Immature natural killer cell (primary cell): Measurements from ENCODE around the gene DPP6. TPM values are rescaled to one million over a fixed set of nuclear protein-coding genes. Genes with fewer than 3 reads are reported as not detected.

Source experiments
- DNase-seq, 3 donors: peaks; one replicate each; pipeline ENCODE4 v3.0.0; 2022; ENCODE audit warnings: mixed read lengths in 1 of 3
- H3K27ac Mint-ChIP-seq, 6 donors: one replicate each; pipeline ENCODE4 v1.8.0; 2020; ENCODE audit warnings: mixed read lengths in 6 of 6, mild to moderate bottlenecking in 5 of 6, inconsistent platforms in 4 of 6, moderate library complexity in 3 of 6
- H3K27me3 Mint-ChIP-seq, 3 donors: one replicate each; pipeline ENCODE4 v1.8.0; 2020 to 2021; ENCODE audit warnings: low read depth in 3 of 3, mild to moderate bottlenecking in 3 of 3, mixed read lengths in 3 of 3, moderate library complexity in 3 of 3, inconsistent platforms in 1 of 3
- H3K36me3 Mint-ChIP-seq, 3 donors: one replicate each; pipeline ENCODE4 v1.8.0; 2020; ENCODE audit warnings: mixed read lengths in 3 of 3, inconsistent platforms in 2 of 3, mild to moderate bottlenecking in 2 of 3
- H3K4me1 Mint-ChIP-seq, 2 donors: one replicate each; pipeline ENCODE4 v1.8.0; 2020; ENCODE audit warnings: inconsistent platforms in 2 of 2, mild to moderate bottlenecking in 2 of 2, mixed read lengths in 2 of 2, moderate library complexity in 1 of 2
- H3K4me3 Mint-ChIP-seq, 5 donors: one replicate each; pipeline ENCODE4 v1.8.0; 2020; ENCODE audit warnings: mild to moderate bottlenecking in 5 of 5, mixed read lengths in 5 of 5, inconsistent platforms in 3 of 5, moderate library complexity in 3 of 5
- H3K9me3 Mint-ChIP-seq, 6 donors: one replicate each; pipeline ENCODE4 v1.8.0; 2020; ENCODE audit warnings: mild to moderate bottlenecking in 6 of 6, mixed read lengths in 6 of 6, inconsistent platforms in 4 of 6, moderate library complexity in 3 of 6
- polyA plus RNA-seq, 3 donors: library from polyadenylated mRNA; unstranded; fragments of 300-500 nt; fragmentation: Illumina TruSeq; gene quantifications; one replicate each; pipeline ENCODE4 v1.2.3, GENCODE V29; 2021

DPP6 gene
- polyA plus RNA-seq, 3 donors from 2014 or later = not detected

- Mint-ChIP-seq H3K27ac (no peak overlapping the region), H3K9me3 (peaks cover 3 to 39% (median 8%) of the 10 kb centered on the region in 6 donors), H3K27me3 (peaks cover 0 to 1% (median 0%) of the 10 kb centered on the region in 3 donors), H3K4me1 (no peaks in the 10 kb centered on the region), H3K4me3 (no peak overlapping the region), H3K36me3 (peaks cover 0 to 4% (median 0%) of the 10 kb centered on the region in 3 donors)
- no peak for DNase-seq
These were observed 143.1 kb downstream of the DPP6 start for GRCh38 chr7:154195266-154195665.

- H3K27me3 Mint-ChIP-seq = peaks cover 0 to 1% (median 0%) of the 10 kb centered on the region in 3 donors
- H3K27ac Mint-ChIP-seq = no peak overlapping the region
- H3K36me3 Mint-ChIP-seq = peaks cover 0 to 4% (median 0%) of the 10 kb centered on the region in 3 donors
- H3K9me3 Mint-ChIP-seq = peaks cover 3 to 29% (median 9%) of the 10 kb centered on the region in 6 donors
- DNase-seq = no peak
- H3K4me1 Mint-ChIP-seq = no peaks in the 10 kb centered on the region
- H3K4me3 Mint-ChIP-seq = no peak overlapping the region
These were observed 146.3 kb downstream of the DPP6 start for GRCh38 chr7:154198481-154198880.

DNA sequence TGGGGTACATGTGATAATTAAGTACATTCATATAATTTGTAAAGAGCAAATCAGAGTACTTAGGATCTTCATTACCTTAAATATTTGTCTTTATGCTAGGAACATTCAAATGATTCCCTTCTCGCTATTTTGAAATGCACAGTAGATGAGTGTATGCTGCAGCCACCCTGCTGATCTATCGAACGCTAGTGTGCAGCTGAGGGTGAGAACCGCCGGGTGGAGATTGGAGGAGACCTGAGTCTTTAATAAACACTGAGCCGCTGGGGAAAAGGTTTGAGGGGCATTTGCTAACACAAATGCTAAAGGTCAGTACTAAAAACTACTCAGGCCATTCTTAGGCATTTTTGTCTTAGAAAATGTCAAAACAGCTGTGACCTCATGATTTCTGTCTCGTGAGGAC is 148.0 kb downstream of the DPP6 start:
- H3K4me3 Mint-ChIP-seq = no peak overlapping the region
- peaks cover 3 to 37% (median 14%) of the 10 kb centered on the region in 6 donors for H3K9me3 Mint-ChIP-seq
- no peak overlapping the region for H3K27ac Mint-ChIP-seq
- H3K36me3 Mint-ChIP-seq = peaks cover 0 to 4% (median 0%) of the 10 kb centered on the region in 3 donors
- peaks cover 0 to 2% (median 1%) of the 10 kb centered on the region in 3 donors for H3K27me3 Mint-ChIP-seq
- no peak for DNase-seq
- no peaks in the 10 kb centered on the region for H3K4me1 Mint-ChIP-seq

GRCh38 chr7:154202002-154202401 is 149.8 kb downstream of the DPP6 start:
- Mint-ChIP-seq H3K4me1 (no peaks in the 10 kb centered on the region), H3K4me3 (no peak overlapping the region), H3K27me3 (peaks cover 0 to 4% (median 3%) of the 10 kb centered on the region in 3 donors), H3K9me3 (peaks cover 0 to 42% (median 17%) of the 10 kb centered on the region in 6 donors), H3K36me3 (no peaks in the 10 kb centered on the region), H3K27ac (no peak overlapping the region)
- DNase-seq = no peak

GRCh38 chr7:154204046-154204445 is 151.8 kb downstream of the DPP6 start:
- H3K9me3 Mint-ChIP-seq = peaks cover 4 to 45% (median 15%) of the 10 kb centered on the region in 6 donors
- no peaks in the 10 kb centered on the region for H3K4me1 Mint-ChIP-seq
- no peaks in the 10 kb centered on the region for H3K36me3 Mint-ChIP-seq
- peaks cover 0 to 4% (median 2%) of the 10 kb centered on the region in 3 donors for H3K27me3 Mint-ChIP-seq
- H3K27ac Mint-ChIP-seq = no peak overlapping the region
- H3K4me3 Mint-ChIP-seq = no peak overlapping the region
- DNase-seq = no peak

DNA sequence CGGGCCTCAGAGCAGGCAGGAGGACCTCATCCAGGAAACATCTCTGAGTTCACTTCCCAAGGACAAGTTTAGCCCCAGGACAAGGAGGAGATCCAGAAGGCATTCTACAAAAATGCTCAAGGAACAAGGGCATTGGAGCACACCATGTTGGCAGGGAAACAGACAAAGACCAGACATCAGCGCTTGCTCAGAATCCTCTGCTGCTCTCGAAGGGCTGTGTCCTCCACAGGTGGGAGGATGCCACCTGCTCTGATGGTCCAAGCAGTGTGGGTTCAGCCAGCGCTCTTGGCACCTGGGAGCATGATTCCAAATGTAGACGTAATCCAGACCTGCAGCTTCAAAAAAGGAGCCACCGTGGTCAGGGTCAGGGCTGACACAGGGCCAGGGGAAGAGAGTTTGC is 160.7 kb downstream of the DPP6 start:
- peaks cover 3 to 38% (median 14%) of the 10 kb centered on the region in 6 donors for H3K9me3 Mint-ChIP-seq
- DNase-seq = no peak
- H3K4me1 Mint-ChIP-seq = no peaks in the 10 kb centered on the region
- H3K27ac Mint-ChIP-seq = no peak overlapping the region
- H3K4me3 Mint-ChIP-seq = no peak overlapping the region
- H3K27me3 Mint-ChIP-seq = peaks cover 0 to 2% (median 2%) of the 10 kb centered on the region in 3 donors
- no peaks in the 10 kb centered on the region for H3K36me3 Mint-ChIP-seq

DNA sequence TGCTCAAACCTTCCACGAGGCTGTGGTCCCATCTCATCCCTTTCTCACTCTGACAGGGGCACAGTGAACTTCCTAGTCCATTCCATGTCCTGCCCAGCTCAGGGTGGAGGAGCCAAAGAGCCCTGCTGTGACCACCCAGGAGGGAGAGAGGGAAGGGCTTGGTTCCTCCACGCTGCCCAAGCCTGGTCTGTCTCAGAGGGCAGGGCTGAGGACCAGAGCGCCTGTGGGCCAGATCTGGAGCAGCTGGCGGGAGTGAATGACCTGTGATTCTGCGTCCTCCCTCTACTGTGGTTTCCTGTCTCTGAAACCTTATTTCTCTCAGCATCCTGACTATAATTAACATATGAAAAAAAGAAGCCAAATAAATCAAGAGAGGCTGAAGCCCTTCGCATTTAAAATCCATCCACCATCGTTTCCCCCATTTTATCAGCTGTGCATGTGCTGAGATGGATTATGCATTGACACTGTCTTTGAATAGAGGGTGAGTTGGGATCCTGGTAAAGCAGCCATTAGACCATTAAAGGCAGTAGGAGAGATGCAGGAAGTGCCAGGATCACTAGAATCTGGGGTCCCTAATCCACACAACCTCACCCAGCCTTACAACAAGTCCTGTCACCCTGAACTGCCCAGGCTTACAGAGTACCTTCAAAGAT is 165.6 kb downstream of the DPP6 start:
- peaks cover 0 to 46% (median 11%) of the 10 kb centered on the region in 6 donors for H3K9me3 Mint-ChIP-seq
- no peak overlapping the region for H3K4me3 Mint-ChIP-seq
- H3K27me3 Mint-ChIP-seq = peaks cover 0 to 2% (median 0%) of the 10 kb centered on the region in 3 donors
- no peaks in the 10 kb centered on the region for H3K36me3 Mint-ChIP-seq
- no peak overlapping the region for H3K27ac Mint-ChIP-seq
- no peak for DNase-seq
- H3K4me1 Mint-ChIP-seq = no peaks in the 10 kb centered on the region

GRCh38 chr7:154231732-154232131 is 179.5 kb downstream of the DPP6 start:
- no peak overlapping the region for H3K27ac Mint-ChIP-seq
- H3K4me1 Mint-ChIP-seq = no peaks in the 10 kb centered on the region
- peaks cover 0 to 4% (median 0%) of the 10 kb centered on the region in 3 donors for H3K36me3 Mint-ChIP-seq
- DNase-seq = no peak
- H3K27me3 Mint-ChIP-seq = peaks cover 0 to 2% (median 0%) of the 10 kb centered on the region in 3 donors
- peaks cover 4 to 45% (median 16%) of the 10 kb centered on the region in 6 donors for H3K9me3 Mint-ChIP-seq
- H3K4me3 Mint-ChIP-seq = no peak overlapping the region

DNA sequence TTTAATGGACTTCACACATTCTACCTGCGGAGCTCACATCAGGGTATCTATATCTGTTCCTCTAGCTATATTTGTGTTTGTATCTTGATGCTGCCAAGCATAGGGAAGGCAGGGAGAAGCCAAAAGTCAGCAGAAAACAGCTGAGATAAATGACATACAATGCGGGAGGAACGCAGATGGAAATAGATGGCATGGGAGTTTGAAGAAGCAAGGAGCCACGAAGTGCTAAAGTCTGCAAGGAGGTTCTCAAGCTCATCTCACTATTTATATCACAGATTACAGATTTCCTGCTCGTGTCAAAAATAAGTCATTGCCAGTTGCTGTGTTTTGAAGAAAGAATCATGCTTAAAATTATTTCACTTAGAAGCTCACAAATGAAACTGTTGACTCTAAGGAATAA is 180.5 kb downstream of the DPP6 start:
- DNase-seq = no peak
- H3K36me3 Mint-ChIP-seq = peaks cover 0 to 4% (median 3%) of the 10 kb centered on the region in 3 donors
- H3K9me3 Mint-ChIP-seq = peaks cover 4 to 44% (median 19%) of the 10 kb centered on the region in 6 donors
- no peaks in the 10 kb centered on the region for H3K4me1 Mint-ChIP-seq
- H3K4me3 Mint-ChIP-seq = no peak overlapping the region
- no peak overlapping the region for H3K27ac Mint-ChIP-seq
- H3K27me3 Mint-ChIP-seq = peaks cover 0 to 2% (median 0%) of the 10 kb centered on the region in 3 donors

- peaks cover 0 to 3% (median 0%) of the 10 kb centered on the region in 3 donors for H3K36me3 Mint-ChIP-seq
- H3K9me3 Mint-ChIP-seq = peaks cover 14 to 51% (median 22%) of the 10 kb centered on the region in 6 donors
- no peak for DNase-seq
- no peak overlapping the region for H3K27ac Mint-ChIP-seq
- H3K4me3 Mint-ChIP-seq = no peak overlapping the region
- H3K4me1 Mint-ChIP-seq = no peaks in the 10 kb centered on the region
- H3K27me3 Mint-ChIP-seq = no peaks in the 10 kb centered on the region
These were observed 189.8 kb downstream of the DPP6 start for GRCh38 chr7:154241988-154242387.

DNA sequence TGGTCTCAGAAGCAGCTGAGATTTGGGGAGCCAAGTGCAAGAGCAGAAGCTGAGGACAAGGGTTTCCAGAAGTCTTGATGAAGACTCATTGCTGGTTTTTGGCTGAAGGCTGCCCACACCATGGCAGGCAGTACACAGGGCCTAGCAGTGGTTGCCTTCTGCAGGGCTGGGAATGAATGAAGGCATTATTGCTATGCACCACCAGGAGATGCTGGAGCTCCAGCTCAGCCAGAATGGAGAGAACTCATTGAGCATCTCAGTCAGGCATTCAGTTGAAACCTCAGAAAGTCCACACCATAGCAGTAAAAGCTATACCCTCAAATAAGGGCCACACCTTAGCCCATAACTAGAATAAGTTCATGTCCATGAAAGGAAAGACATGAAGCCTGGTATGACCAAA is 190.5 kb downstream of the DPP6 start:
- Mint-ChIP-seq H3K9me3 (peaks cover 16 to 51% (median 20%) of the 10 kb centered on the region in 6 donors), H3K36me3 (no peaks in the 10 kb centered on the region), H3K4me1 (no peaks in the 10 kb centered on the region), H3K27ac (no peak overlapping the region), H3K27me3 (no peaks in the 10 kb centered on the region), H3K4me3 (no peak overlapping the region)
- DNase-seq = no peak

- no peaks in the 10 kb centered on the region for H3K4me1 Mint-ChIP-seq
- DNase-seq = no peak
- H3K36me3 Mint-ChIP-seq = no peaks in the 10 kb centered on the region
- H3K27ac Mint-ChIP-seq = no peak overlapping the region
- H3K9me3 Mint-ChIP-seq = peaks cover under 1 to 45% (median 8%) of the 10 kb centered on the region in 6 donors
- no peak overlapping the region for H3K4me3 Mint-ChIP-seq
- H3K27me3 Mint-ChIP-seq = no peaks in the 10 kb centered on the region
These were observed 199.8 kb downstream of the DPP6 start for GRCh38 chr7:154252046-154252445.

DNA sequence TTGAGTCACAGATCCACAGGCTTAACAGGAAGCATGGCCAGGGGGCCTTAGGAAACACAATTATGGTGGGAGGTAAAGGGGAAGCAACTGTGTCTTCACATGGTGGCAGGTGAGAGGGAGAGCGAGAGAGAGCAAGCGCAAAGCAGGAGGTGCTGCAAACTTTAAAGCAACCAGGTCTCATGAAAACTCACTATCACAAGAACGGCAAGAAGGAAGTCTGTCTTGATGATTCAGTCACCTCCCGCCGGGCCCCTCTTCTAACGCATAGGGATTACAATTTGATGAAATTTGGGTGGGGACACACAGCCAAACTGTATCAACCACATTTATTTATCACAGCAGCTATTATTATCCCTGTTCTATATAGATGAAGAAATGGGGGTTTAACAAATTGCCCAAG is 201.6 kb downstream of the DPP6 start:
- Mint-ChIP-seq H3K36me3 (no peaks in the 10 kb centered on the region), H3K27ac (no peak overlapping the region), H3K9me3 (peaks cover 4 to 41% (median 7%) of the 10 kb centered on the region in 6 donors), H3K27me3 (no peaks in the 10 kb centered on the region), H3K4me3 (no peak overlapping the region), H3K4me1 (no peaks in the 10 kb centered on the region)
- no peak for DNase-seq

DNA sequence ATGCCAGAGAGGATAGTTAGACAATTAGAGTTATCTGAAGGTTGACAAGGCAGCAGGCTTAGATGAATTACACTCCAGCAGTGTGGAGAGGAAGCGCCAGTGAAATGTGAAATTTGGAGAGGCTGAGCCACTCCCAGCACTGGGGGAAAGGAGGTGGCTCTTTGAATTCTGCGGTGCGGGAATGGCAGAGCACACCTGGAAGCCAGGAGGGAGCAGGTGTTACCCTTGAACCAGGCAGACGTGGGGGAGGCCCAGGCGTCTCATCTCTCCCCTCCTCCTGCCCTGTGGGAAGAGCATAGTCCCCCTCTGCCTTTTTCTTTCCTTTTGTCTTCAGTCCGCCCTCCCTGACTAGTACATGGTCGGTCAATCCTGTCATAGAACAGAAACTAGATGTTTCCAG is 203.1 kb downstream of the DPP6 start:
- Mint-ChIP-seq H3K4me1 (no peaks in the 10 kb centered on the region), H3K4me3 (no peak overlapping the region), H3K9me3 (peaks cover 12 to 50% (median 13%) of the 10 kb centered on the region in 6 donors), H3K36me3 (peaks cover 0 to 3% (median 0%) of the 10 kb centered on the region in 3 donors), H3K27me3 (peaks cover 0 to 2% (median 2%) of the 10 kb centered on the region in 3 donors), H3K27ac (no peak overlapping the region)
- no peak for DNase-seq
